GM23338 (cell line): Measurements from ENCODE around the gene FIGN. TPM values are rescaled to one million over a fixed set of nuclear protein-coding genes. Genes with fewer than 3 reads are reported as not detected.

Experiments used
- ATAC-seq: fragments of 200-7000 bp; cut with Tn5 transposase; 3 replicates; pipeline ENCODE4 v1.9.1; 2020
- DNase-seq: peaks from one replicate; pipeline ENCODE4 v3.0.0-alpha.2; 2015; ENCODE audit warnings: low spot score
- H2AFZ ChIP-seq: fragments of 200-600 bp; sonication (generic); 2 replicates; pipeline ENCODE4 v1.8.0; 2016; ENCODE audit warnings: antibody characterized with exemption, mild to moderate bottlenecking, moderate library complexity
- H3F3A ChIP-seq: fragments of 200-600 bp; sonication (generic); replicated peaks from 2 replicates; pipeline ENCODE4 v1.8.0; 2017; ENCODE audit warnings: antibody characterized with exemption, mixed run types, low read depth
- H3K27ac ChIP-seq: fragments of 200-600 bp; sonication (generic); 2 replicates; pipeline ENCODE4 v1.6.1; 2016; ENCODE audit warnings: low read depth
- H3K27me3 ChIP-seq: fragments of 200-600 bp; sonication (generic); 2 replicates; pipeline ENCODE4 v1.8.0; 2016; ENCODE audit warnings: mild to moderate bottlenecking, mixed run types, moderate library complexity; ENCODE audit not compliant: insufficient read depth
- H3K36me3 ChIP-seq: fragments of 200-600 bp; sonication (generic); 2 replicates; pipeline ENCODE4 v1.8.0; 2016; ENCODE audit warnings: mild to moderate bottlenecking; ENCODE audit not compliant: insufficient read depth
- H3K4me1 ChIP-seq: fragments of 200-600 bp; sonication (generic); 2 replicates; pipeline ENCODE4 v1.8.0; 2016; ENCODE audit warnings: mild to moderate bottlenecking, moderate library complexity; ENCODE audit not compliant: insufficient read depth
- H3K4me2 ChIP-seq: fragments of 200-600 bp; sonication (generic); 2 replicates; pipeline ENCODE4 v1.7.1; 2017; ENCODE audit warnings: mixed run types
- H3K4me3 ChIP-seq: fragments of 200-600 bp; sonication (generic); 2 replicates; pipeline ENCODE4 v1.6.1; 2016; ENCODE audit warnings: mixed run types
- H3K79me2 ChIP-seq: fragments of 200-600 bp; sonication (generic); replicated peaks from 2 replicates; pipeline ENCODE4 v1.8.0; 2017; ENCODE audit warnings: mild to moderate bottlenecking; ENCODE audit not compliant: insufficient read depth
- H3K9me2 ChIP-seq: fragments of 200-600 bp; sonication (generic); 2 replicates; pipeline ENCODE4 v1.8.0; 2017; ENCODE audit not compliant: insufficient read depth
- H4K20me1 ChIP-seq: fragments of 200-600 bp; sonication (generic); replicated peaks from 2 replicates; pipeline ENCODE4 v1.8.0; 2017; ENCODE audit warnings: mild to moderate bottlenecking; ENCODE audit not compliant: insufficient read depth
- H3K27ac Mint-ChIP-seq: 2 replicates; pipeline ENCODE4 v1.8.0; 2020; ENCODE audit warnings: inconsistent platforms, mild to moderate bottlenecking, moderate library complexity, mixed read lengths
- H3K27me3 Mint-ChIP-seq: 3 replicates; pipeline ENCODE4 v1.8.0; 2022; ENCODE audit warnings: low read depth, mild to moderate bottlenecking, moderate library complexity, mixed read lengths, inconsistent platforms; ENCODE audit not compliant: insufficient read depth, poor library complexity
- H3K36me3 Mint-ChIP-seq: 3 replicates; pipeline ENCODE4 v1.8.0; 2021; ENCODE audit warnings: low read depth, mild to moderate bottlenecking, inconsistent platforms, moderate library complexity, mixed read lengths
- H3K4me1 Mint-ChIP-seq: 3 replicates; pipeline ENCODE4 v1.8.0; 2020; ENCODE audit warnings: mild to moderate bottlenecking, inconsistent platforms, mixed read lengths
- H3K4me3 Mint-ChIP-seq: 3 replicates; pipeline ENCODE4 v1.8.0; 2021; ENCODE audit warnings: moderate library complexity, mild to moderate bottlenecking, inconsistent platforms, mixed read lengths
- H3K9me3 Mint-ChIP-seq: 3 replicates; pipeline ENCODE4 v1.8.0; 2020; ENCODE audit warnings: moderate library complexity, mild to moderate bottlenecking, inconsistent platforms, mixed read lengths
- CREB1 ChIP-seq: fragments of 250-450 bp; sonication (Bioruptor Pico); IDR thresholded peaks from 2 replicates; pipeline ENCODE4 v1.5.0; 2020; ENCODE audit warnings: low read depth, mild to moderate bottlenecking, moderate library complexity
- EZH2 ChIP-seq: fragments of 200-600 bp; sonication (generic); IDR thresholded peaks from one replicate; pipeline ENCODE4 v1.8.0; 2017; ENCODE audit warnings: antibody characterized with exemption, mild to moderate bottlenecking, low read depth; ENCODE audit not compliant: unreplicated experiment
- EZH2phosphoT487 ChIP-seq: fragments of 200-600 bp; sonication (generic); IDR thresholded peaks from one replicate; pipeline ENCODE4 v1.8.1; 2018; ENCODE audit warnings: antibody characterized with exemption; ENCODE audit not compliant: unreplicated experiment
- JUNB ChIP-seq: IDR thresholded peaks from one replicate; pipeline ENCODE4 v1.6.1; 2016; ENCODE audit warnings: antibody characterized with exemption; ENCODE audit not compliant: unreplicated experiment
- REST ChIP-seq: IDR thresholded peaks from one replicate; pipeline ENCODE4 v1.6.1; 2018; ENCODE audit warnings: antibody characterized with exemption; ENCODE audit not compliant: unreplicated experiment
- STAT1 ChIP-seq: IDR thresholded peaks from one replicate; pipeline ENCODE4 v1.6.1; 2016; ENCODE audit warnings: antibody characterized with exemption; ENCODE audit not compliant: unreplicated experiment
- ZNF331 ChIP-seq: fragments of 250-450 bp; sonication (Bioruptor Pico); IDR thresholded peaks from 2 replicates; pipeline ENCODE4 v1.5.0; 2020; ENCODE audit warnings: low read depth, mild to moderate bottlenecking, moderate library complexity
- ZNF462 ChIP-seq: fragments of 250-450 bp; sonication (Bioruptor Pico); IDR thresholded peaks from 2 replicates; pipeline ENCODE4 v1.5.0; 2020; ENCODE audit warnings: mild to moderate bottlenecking, moderate library complexity
- polyA plus RNA-seq: library from polyadenylated mRNA; unstranded; fragments of >200 nt; fragmentation: Nextera tagmentation; extraction: Ambion mirVana; gene quantifications from 2 replicates; pipeline ENCODE4 v1.2.1, GENCODE V29; 2016
- total RNA-seq: library from RNA; depleted of rRNA; stranded (reverse); fragments of >200 nt; shearing (Covaris generic); gene quantifications from 2 replicates; pipeline ENCODE4 v1.2.3, GENCODE V29; 2014
- TF ChIP-seq, protein P1 (sequence below), 2 experiments: fragments of 200-600 bp in 1 of 2; sonication (generic) in 1 of 2; conservative IDR thresholded peaks; 2 replicates each; pipeline versions ENCODE4 v1.5.1 to v1.6.1; 2016 to 2017; ENCODE audit warnings: antibody characterized with exemption in 2 of 2, low read depth in 2 of 2, mild to moderate bottlenecking in 2 of 2, moderate library complexity in 1 of 2

FIGN gene
- total and polyA plus RNA-seq, 2 experiments from 2014 or later = 17.2 to 23.6 TPM

DNA sequence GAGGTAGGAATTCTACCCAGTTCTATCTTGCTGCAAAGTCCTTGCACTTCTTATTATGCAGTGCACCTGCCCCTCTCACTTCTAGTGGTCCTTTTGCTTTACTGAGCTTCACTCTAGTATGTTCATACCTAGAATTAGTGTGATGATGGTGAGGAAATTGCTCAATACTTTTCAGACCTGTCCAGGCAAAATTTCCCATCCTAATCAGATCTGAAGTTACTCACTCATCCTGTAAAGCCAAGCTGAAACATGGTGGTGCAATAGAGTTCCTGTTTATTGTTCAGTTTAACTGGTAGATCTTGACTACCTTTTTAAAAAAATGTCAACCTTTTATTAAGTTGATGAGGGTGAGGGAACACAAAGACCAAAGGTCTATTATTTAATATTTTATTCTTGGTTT lies 12.6 kb upstream of the FIGN start:
- H2AFZ ChIP-seq = no peak overlapping the region
- DNase-seq (no peak), ATAC-seq (no peak)
- H3K36me3 Mint-ChIP-seq = no peaks in the 10 kb centered on the region
- no peaks in the 10 kb centered on the region for H3K79me2 ChIP-seq
- no peak overlapping the region for H3K4me2 ChIP-seq
- no peaks in the 10 kb centered on the region for H3K4me1 ChIP-seq
- no peak overlapping the region for H3K27ac ChIP-seq
- H3K4me3 Mint-ChIP-seq = no peak overlapping the region
- no peak overlapping the region for H3K27ac Mint-ChIP-seq
- H3K27me3 Mint-ChIP-seq = no peaks in the 10 kb centered on the region
- no peaks in the 10 kb centered on the region for H3K9me2 ChIP-seq
- no peaks in the 10 kb centered on the region for H3K27me3 ChIP-seq
- H3K4me1 Mint-ChIP-seq = no peaks in the 10 kb centered on the region; the same call in 1 of the 3 replicates
- H3K36me3 ChIP-seq = no peaks in the 10 kb centered on the region
- H3F3A ChIP-seq = no peaks in the 10 kb centered on the region
- no peaks in the 10 kb centered on the region for H3K9me3 Mint-ChIP-seq
- no peaks in the 10 kb centered on the region for H4K20me1 ChIP-seq
- TF ChIP-seq CREB1 (CRISPR knock-in tag) = no peak
- TF ChIP-seq EZH2phosphoT487 = no peak
- no peak for TF ChIP-seq STAT1
- no peak for TF ChIP-seq ZNF331 (CRISPR knock-in tag)
- TF ChIP-seq, protein P1, sequence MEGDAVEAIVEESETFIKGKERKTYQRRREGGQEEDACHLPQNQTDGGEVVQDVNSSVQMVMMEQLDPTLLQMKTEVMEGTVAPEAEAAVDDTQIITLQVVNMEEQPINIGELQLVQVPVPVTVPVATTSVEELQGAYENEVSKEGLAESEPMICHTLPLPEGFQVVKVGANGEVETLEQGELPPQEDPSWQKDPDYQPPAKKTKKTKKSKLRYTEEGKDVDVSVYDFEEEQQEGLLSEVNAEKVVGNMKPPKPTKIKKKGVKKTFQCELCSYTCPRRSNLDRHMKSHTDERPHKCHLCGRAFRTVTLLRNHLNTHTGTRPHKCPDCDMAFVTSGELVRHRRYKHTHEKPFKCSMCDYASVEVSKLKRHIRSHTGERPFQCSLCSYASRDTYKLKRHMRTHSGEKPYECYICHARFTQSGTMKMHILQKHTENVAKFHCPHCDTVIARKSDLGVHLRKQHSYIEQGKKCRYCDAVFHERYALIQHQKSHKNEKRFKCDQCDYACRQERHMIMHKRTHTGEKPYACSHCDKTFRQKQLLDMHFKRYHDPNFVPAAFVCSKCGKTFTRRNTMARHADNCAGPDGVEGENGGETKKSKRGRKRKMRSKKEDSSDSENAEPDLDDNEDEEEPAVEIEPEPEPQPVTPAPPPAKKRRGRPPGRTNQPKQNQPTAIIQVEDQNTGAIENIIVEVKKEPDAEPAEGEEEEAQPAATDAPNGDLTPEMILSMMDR (conservative IDR thresholded peaks at IDR 0.05; ENCODE audit: low read depth in 2 of 2) = no peak
- TF ChIP-seq ZNF462 (CRISPR knock-in tag) = no peak
- TF ChIP-seq JUNB = no peak
- no peak for TF ChIP-seq EZH2
- TF ChIP-seq REST = no peak
- no peak overlapping the region for H3K4me3 ChIP-seq
